Thymus (tissue), 11 donors: ENCODE measurements around the gene PEAK1. TPM values are rescaled to one million over a fixed set of nuclear protein-coding genes. Genes with fewer than 3 reads are reported as not detected.

ENCODE experiments used
- DNase-seq, 9 donors: peaks; one replicate each; pipeline ENCODE4 v3.0.0-alpha.2; 2013; ENCODE audit warnings: low spot score in 9 of 9, low read depth in 6 of 9, missing footprints in 1 of 9
- H3K27ac ChIP-seq, 2 donors: one replicate each; pipeline ENCODE4 v1.5.1; 2013; ENCODE audit warnings: control low read depth in 1 of 2, low read depth in 1 of 2, low read length in 1 of 2, mild to moderate bottlenecking in 1 of 2, moderate library complexity in 1 of 2
- H3K27me3 ChIP-seq, 2 donors: one replicate each; pipeline ENCODE4 v1.5.1; 2013; ENCODE audit warnings: low read length in 1 of 2; ENCODE audit not compliant: control insufficient read depth in 2 of 2, insufficient read depth in 1 of 2
- H3K36me3 ChIP-seq, 2 donors: one replicate each; pipeline ENCODE4 v1.5.1; 2013; ENCODE audit warnings: low read length in 1 of 2, mild to moderate bottlenecking in 1 of 2, moderate library complexity in 1 of 2; ENCODE audit not compliant: control insufficient read depth in 2 of 2, insufficient read depth in 2 of 2
- H3K4me1 ChIP-seq, 2 donors: one replicate each; pipeline ENCODE4 v1.5.1; 2013; ENCODE audit warnings: low read length in 2 of 2; ENCODE audit not compliant: control insufficient read depth in 2 of 2, insufficient read depth in 2 of 2
- H3K4me3 ChIP-seq, 2 donors: one replicate each; pipeline ENCODE4 v1.5.1; 2013; ENCODE audit warnings: low read length in 2 of 2, control low read depth in 1 of 2, mild to moderate bottlenecking in 1 of 2
- H3K9me3 ChIP-seq, 2 donors: one replicate each; pipeline ENCODE4 v1.5.1; 2013; ENCODE audit warnings: low read length in 1 of 2, mild to moderate bottlenecking in 1 of 2; ENCODE audit not compliant: control insufficient read depth in 2 of 2, insufficient read depth in 1 of 2
- WGBS: extraction: QIAGEN DNeasy Blood & Tissue Kit; methylation state at CpG from one replicate; pipeline ENCODE4 v1.1.7; 2013; 5-methylcytosine and 5-hydroxymethylcytosine counted together
- polyA plus RNA-seq: library from polyadenylated mRNA; stranded (reverse); fragments of 200-250 nt; gene quantifications from one replicate; pipeline ENCODE4 v1.2.3, GENCODE V29; 2013
- total RNA-seq: library from RNA; stranded (reverse); fragments of 120-200 nt; gene quantifications from one replicate; pipeline ENCODE4 v1.2.4, GENCODE V29; 2013
- donor health status: healthy.

PEAK1 gene
- total and polyA plus RNA-seq, 2 donors, result 4.7 to 7.8 TPM

GRCh38 chr15:77327844-77328529, 91.9 kb downstream of the PEAK1 start:
- H3K9me3 ChIP-seq, result peaks cover 0 to 4% of the 10 kb centered on the region in 2 donors
- WGBS, result 96% methylated on average over 3 of the region's 3 CpGs
- no peaks in the 10 kb centered on the region for H3K36me3 ChIP-seq
- no peaks in the 10 kb centered on the region for H3K27me3 ChIP-seq
- no peak for DNase-seq
- no peak overlapping the region for H3K4me3 ChIP-seq
- no peak overlapping the region for H3K27ac ChIP-seq
- no peaks in the 10 kb centered on the region for H3K4me1 ChIP-seq

- no peak for DNase-seq
- Histone ChIP-seq H3K27ac (no peak overlapping the region), H3K36me3 (no peaks in the 10 kb centered on the region), H3K27me3 (no peaks in the 10 kb centered on the region), H3K4me3 (no peak overlapping the region), H3K9me3 (peaks cover 0 to 4% of the 10 kb centered on the region in 2 donors), H3K4me1 (no peaks in the 10 kb centered on the region)
- 98% methylated on average over 2 of the region's 2 CpGs for WGBS
Observed at GRCh38 chr15:77327168-77327567, 92.7 kb downstream of the PEAK1 start.

GRCh38 chr15:77326366-77326765, 93.5 kb downstream of the PEAK1 start:
- Histone ChIP-seq H3K36me3 (no peaks in the 10 kb centered on the region), H3K27me3 (no peaks in the 10 kb centered on the region), H3K4me3 (no peak overlapping the region), H3K9me3 (peaks cover 0 to 4% of the 10 kb centered on the region in 2 donors), H3K4me1 (no peaks in the 10 kb centered on the region), H3K27ac (no peak overlapping the region)
- no peak for DNase-seq
- 96% methylated on average over 2 of the region's 2 CpGs for WGBS

- WGBS, result 95% methylated on average over 1 of the region's 1 CpG
- H3K27me3 ChIP-seq, result no peaks in the 10 kb centered on the region
- no peak overlapping the region for H3K4me3 ChIP-seq
- DNase-seq, result no peak
- H3K9me3 ChIP-seq, result no peaks in the 10 kb centered on the region
- no peaks in the 10 kb centered on the region for H3K4me1 ChIP-seq
- no peak overlapping the region for H3K27ac ChIP-seq
- no peaks in the 10 kb centered on the region for H3K36me3 ChIP-seq
Observed at GRCh38 chr15:77312523-77312922, 107.4 kb downstream of the PEAK1 start.

- WGBS, result 97% methylated on average over 8 of the region's 8 CpGs
Observed at GRCh38 chr15:77311618-77312398, 108.1 kb downstream of the PEAK1 start.

GRCh38 chr15:77311020-77311419, 108.9 kb downstream of the PEAK1 start:
- H3K36me3 ChIP-seq, result no peaks in the 10 kb centered on the region
- no peaks in the 10 kb centered on the region for H3K27me3 ChIP-seq
- H3K4me1 ChIP-seq, result no peaks in the 10 kb centered on the region
- H3K27ac ChIP-seq, result no peak overlapping the region
- 96% methylated on average over 4 of the region's 4 CpGs for WGBS
- H3K4me3 ChIP-seq, result no peak overlapping the region
- H3K9me3 ChIP-seq, result no peaks in the 10 kb centered on the region
- no peak for DNase-seq

More at GRCh38 chr15:77311618-77312398, 108.1 kb downstream of the PEAK1 start:
- Histone ChIP-seq H3K27me3 (no peaks in the 10 kb centered on the region), H3K9me3 (no peaks in the 10 kb centered on the region), H3K27ac (no peak overlapping the region), H3K4me3 (no peak overlapping the region), H3K36me3 (no peaks in the 10 kb centered on the region), H3K4me1 (no peaks in the 10 kb centered on the region)
- DNase-seq, result no peak

GRCh38 chr15:77309392-77309791, 110.5 kb downstream of the PEAK1 start:
- Histone ChIP-seq H3K36me3 (no peaks in the 10 kb centered on the region), H3K27me3 (no peaks in the 10 kb centered on the region), H3K4me3 (no peak overlapping the region), H3K27ac (no peak overlapping the region), H3K9me3 (no peaks in the 10 kb centered on the region), H3K4me1 (no peaks in the 10 kb centered on the region)
- DNase-seq, result no peak

GRCh38 chr15:77305953-77306352, 114.0 kb downstream of the PEAK1 start:
- DNase-seq, result no peak
- Histone ChIP-seq H3K27ac (no peak overlapping the region), H3K9me3 (no peaks in the 10 kb centered on the region), H3K4me1 (no peaks in the 10 kb centered on the region), H3K4me3 (no peak overlapping the region), H3K27me3 (no peaks in the 10 kb centered on the region), H3K36me3 (no peaks in the 10 kb centered on the region)
- 80% methylated on average over 2 of the region's 2 CpGs for WGBS

- H3K4me3 ChIP-seq, result no peak overlapping the region
- H3K4me1 ChIP-seq, result no peaks in the 10 kb centered on the region
- no peak overlapping the region for H3K27ac ChIP-seq
- H3K27me3 ChIP-seq, result no peaks in the 10 kb centered on the region
- 91% methylated on average over 2 of the region's 2 CpGs for WGBS
- H3K36me3 ChIP-seq, result no peaks in the 10 kb centered on the region
- no peaks in the 10 kb centered on the region for H3K9me3 ChIP-seq
- DNase-seq, result no peak
Observed at GRCh38 chr15:77296773-77297337, 123.0 kb downstream of the PEAK1 start.
